AG04450 (cell line): ENCODE data around the gene BMP5. TPM values are rescaled to one million over a fixed set of nuclear protein-coding genes. Genes with fewer than 3 reads are reported as not detected.

ENCODE experiments used
- CTCF ChIA-PET: fragments of 300-600, 350-600 bp; formaldehyde crosslinking; extraction: SDS; loops from one replicate; lab custom pipeline; 2022; ENCODE audit warnings: antibody characterized with exemption, inconsistent platforms; lab: Charles Lee
- POLR2A ChIA-PET: fragments of 350-600 bp; formaldehyde crosslinking; extraction: SDS; loops from one replicate; lab custom pipeline; 2021; ENCODE audit warnings: antibody characterized with exemption, inconsistent platforms; lab: Yijun Ruan, JAX
- DNase-seq: peaks from one replicate; pipeline ENCODE4 v3.0.0-alpha.2; 2011; ENCODE audit warnings: low read depth, low spot score
- H3K27ac ChIP-seq: one replicate; pipeline ENCODE4 v1.5.1; 2012; ENCODE audit warnings: low read depth, low read length, control low read depth
- H3K27me3 ChIP-seq: one replicate; pipeline ENCODE4 v1.6.0; 2012; ENCODE audit warnings: low read length; ENCODE audit not compliant: control insufficient read depth, insufficient read depth
- H3K4me3 ChIP-seq: 2 replicates; pipeline ENCODE4 v1.5.1; 2011; ENCODE audit warnings: mild to moderate bottlenecking, low read depth, low read length, control low read depth
- H3K9me3 ChIP-seq: 2 replicates; pipeline ENCODE4 v1.5.1; 2012; ENCODE audit warnings: low read length; ENCODE audit not compliant: control insufficient read depth, insufficient read depth
- polyA plus RNA-seq: library from polyadenylated mRNA; depleted of rRNA; stranded (reverse); fragments of >200 nt; gene quantifications from 2 replicates; pipeline ENCODE4 v1.2.3, GENCODE V29; 2011
- TF ChIP-seq, protein P1 (sequence below): IDR thresholded peaks from 2 replicates; pipeline ENCODE4 v1.5.1; 2011; ENCODE audit warnings: low read depth, low read length, control low read depth, inconsistent platforms

BMP5 gene
- polyA plus RNA-seq, 1 experiment = 0.63 TPM

- H3K27me3 ChIP-seq = no peaks in the 10 kb centered on the region
- POLR2A ChIA-PET = no interaction called here
- CTCF ChIA-PET = no interaction called here
- no peaks in the 10 kb centered on the region for H3K9me3 ChIP-seq
- H3K27ac ChIP-seq = no peak overlapping the region
- no peak for DNase-seq
- TF ChIP-seq, protein P1, sequence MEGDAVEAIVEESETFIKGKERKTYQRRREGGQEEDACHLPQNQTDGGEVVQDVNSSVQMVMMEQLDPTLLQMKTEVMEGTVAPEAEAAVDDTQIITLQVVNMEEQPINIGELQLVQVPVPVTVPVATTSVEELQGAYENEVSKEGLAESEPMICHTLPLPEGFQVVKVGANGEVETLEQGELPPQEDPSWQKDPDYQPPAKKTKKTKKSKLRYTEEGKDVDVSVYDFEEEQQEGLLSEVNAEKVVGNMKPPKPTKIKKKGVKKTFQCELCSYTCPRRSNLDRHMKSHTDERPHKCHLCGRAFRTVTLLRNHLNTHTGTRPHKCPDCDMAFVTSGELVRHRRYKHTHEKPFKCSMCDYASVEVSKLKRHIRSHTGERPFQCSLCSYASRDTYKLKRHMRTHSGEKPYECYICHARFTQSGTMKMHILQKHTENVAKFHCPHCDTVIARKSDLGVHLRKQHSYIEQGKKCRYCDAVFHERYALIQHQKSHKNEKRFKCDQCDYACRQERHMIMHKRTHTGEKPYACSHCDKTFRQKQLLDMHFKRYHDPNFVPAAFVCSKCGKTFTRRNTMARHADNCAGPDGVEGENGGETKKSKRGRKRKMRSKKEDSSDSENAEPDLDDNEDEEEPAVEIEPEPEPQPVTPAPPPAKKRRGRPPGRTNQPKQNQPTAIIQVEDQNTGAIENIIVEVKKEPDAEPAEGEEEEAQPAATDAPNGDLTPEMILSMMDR = no peak
- H3K4me3 ChIP-seq = no peak overlapping the region
Observed at GRCh38 chr6:55798571-55798970, 76.8 kb downstream of the BMP5 start.

DNA sequence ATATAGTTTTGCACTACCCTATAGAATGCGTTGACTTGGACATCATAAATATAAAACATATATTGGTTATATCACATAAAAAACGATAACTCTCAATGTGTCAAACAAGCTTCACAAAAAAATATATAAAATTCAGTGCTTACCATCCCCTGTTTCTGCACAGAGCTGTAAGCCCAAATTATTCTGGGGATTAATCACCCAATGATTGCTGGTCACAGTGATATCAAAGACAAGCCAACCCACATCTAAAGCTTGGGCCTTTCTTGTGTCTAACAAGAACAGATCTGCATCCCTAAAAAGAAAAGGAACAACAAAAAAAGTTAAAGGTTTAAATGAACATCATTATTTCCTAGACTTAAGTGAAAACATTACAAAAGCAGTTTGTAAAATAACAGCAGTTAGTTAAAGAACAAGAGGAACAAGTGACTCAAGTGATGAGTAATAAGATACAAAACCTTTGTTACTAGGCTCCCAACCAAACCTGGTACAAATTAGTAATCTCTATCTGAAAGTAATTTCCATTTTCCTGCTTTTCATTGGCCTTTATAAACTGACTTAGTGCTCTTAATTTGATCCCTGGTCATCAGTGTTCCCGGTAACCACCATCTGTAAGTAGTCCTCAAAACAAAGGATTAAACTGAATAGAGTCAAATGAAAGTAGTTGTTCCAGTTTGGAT is 81.1 kb downstream of the BMP5 start:
- ChIA-PET CTCF (interaction anchor here (0.6 kb wide), 1 partner anchor 1196 kb away, joined by 4 read pairs; no protein-coding TSS in a partner anchor), POLR2A (no interaction called here)
- TF ChIP-seq, protein P1 = no peak
- Histone ChIP-seq H3K27me3 (no peaks in the 10 kb centered on the region), H3K27ac (no peak overlapping the region), H3K9me3 (no peaks in the 10 kb centered on the region), H3K4me3 (no peak overlapping the region)
- peak; percentile 7 for DNase-seq

GRCh38 chr6:55785273-55785672 is 90.1 kb downstream of the BMP5 start:
- Histone ChIP-seq H3K27ac (no peak overlapping the region), H3K27me3 (no peaks in the 10 kb centered on the region), H3K9me3 (no peaks in the 10 kb centered on the region), H3K4me3 (no peak overlapping the region)
- TF ChIP-seq, protein P1 = no peak
- no peak for DNase-seq
- POLR2A ChIA-PET = no interaction called here
- CTCF ChIA-PET = no interaction called here

DNA sequence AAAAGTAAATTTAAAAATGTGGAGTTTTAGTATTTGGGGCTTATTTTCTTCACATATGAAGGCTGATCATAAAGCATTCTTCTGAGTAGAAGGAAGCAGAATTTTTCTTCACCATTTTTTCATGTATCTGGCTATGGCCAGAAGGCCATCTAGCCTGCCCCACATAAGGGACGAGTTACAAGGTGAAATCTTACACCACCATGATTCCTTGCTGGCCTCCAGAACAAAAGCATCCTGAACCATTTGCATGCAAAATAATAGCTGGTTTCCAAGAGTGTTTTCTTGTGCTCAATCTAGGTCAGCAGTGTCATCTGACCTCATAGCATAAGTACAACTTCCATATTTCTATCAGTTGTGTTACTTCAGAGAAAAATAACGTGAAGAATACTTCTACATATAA is 93.1 kb downstream of the BMP5 start:
- ChIA-PET CTCF (no interaction called here), POLR2A (no interaction called here)
- H3K27me3 ChIP-seq = no peaks in the 10 kb centered on the region
- TF ChIP-seq, protein P1 = no peak
- H3K4me3 ChIP-seq = no peak overlapping the region
- no peak overlapping the region for H3K27ac ChIP-seq
- no peaks in the 10 kb centered on the region for H3K9me3 ChIP-seq
- no peak for DNase-seq

- TF ChIP-seq, protein P1 = no peak
- H3K4me3 ChIP-seq = no peak overlapping the region
- H3K9me3 ChIP-seq = no peaks in the 10 kb centered on the region
- no peak overlapping the region for H3K27ac ChIP-seq
- no peak for DNase-seq
- POLR2A ChIA-PET = no interaction called here
- CTCF ChIA-PET = no interaction called here
- H3K27me3 ChIP-seq = no peaks in the 10 kb centered on the region
Observed at GRCh38 chr6:55778705-55779104, 96.7 kb downstream of the BMP5 start.
